Measurements from ENCODE around the gene ZBED1. TPM values are rescaled to one million over a fixed set of nuclear protein-coding genes. Genes with fewer than 3 reads are reported as not detected.
"Not testable (repeated sequence)": the region's sequence is repeated elsewhere in the genome, so short reads cannot be mapped to it uniquely, and the experiment has no call there.

ZBED1 gene
- total RNA-seq, 1 donor from 2014 or later = 45.1 TPM

DNA sequence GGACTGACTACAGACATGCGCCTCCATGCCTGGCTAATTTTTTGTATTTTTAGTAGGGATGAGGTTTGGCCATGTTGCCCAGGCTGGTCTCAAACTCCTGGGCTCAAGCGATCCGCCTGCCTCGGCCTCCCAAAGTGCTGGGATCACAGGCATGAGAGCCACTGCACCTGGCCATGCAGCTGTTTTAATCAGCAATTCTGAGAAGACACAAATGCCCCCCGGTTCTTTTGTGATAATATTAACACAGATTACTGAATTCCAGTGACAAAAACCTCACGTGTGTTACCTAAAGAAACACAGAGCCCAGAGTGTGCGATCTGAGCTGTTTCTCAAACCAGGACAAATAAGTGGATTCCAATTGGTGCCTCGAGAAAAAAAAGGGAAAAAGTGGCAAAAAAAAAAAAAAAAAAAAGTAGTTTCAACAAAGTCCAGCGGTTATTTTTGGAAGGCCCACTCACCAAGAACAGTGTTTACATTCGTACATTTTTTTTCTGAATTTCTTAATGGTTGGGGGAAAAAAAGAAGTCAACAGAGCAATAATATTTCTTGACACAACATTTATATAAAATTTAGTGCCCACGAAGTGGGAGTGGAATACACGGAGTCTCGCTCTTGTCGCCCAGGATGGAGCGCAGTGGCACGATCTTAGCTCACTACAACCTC, 17.2 kb downstream of the ZBED1 start:
- DNase-seq (ENCODE audit: low spot score) = no peak
- intact Hi-C loops (cut with DNase I) = no loop called here

DNA sequence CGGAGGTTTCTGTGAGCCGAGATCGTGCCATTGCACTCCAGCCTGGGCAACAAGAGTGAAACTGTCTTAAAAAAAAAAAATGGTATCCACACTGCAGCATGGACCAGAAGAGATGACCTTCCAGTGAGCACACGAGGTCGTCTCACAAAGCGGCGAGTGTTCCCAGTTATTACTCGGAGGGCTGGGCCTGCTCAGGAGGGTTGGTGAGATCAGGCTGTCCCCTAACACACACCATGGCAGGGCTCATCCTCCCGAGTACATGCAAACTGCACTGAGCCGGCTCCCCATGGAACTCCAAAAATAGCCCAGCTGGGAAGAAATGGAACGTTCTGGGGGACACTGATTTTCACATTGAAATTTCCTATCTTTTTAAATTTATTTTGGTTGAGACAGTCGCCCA, 19.2 kb downstream of the ZBED1 start:
- intact Hi-C loops (cut with DNase I) = not testable (repeated sequence)
- peak; percentile 39 for DNase-seq (ENCODE audit: low spot score)

DNA sequence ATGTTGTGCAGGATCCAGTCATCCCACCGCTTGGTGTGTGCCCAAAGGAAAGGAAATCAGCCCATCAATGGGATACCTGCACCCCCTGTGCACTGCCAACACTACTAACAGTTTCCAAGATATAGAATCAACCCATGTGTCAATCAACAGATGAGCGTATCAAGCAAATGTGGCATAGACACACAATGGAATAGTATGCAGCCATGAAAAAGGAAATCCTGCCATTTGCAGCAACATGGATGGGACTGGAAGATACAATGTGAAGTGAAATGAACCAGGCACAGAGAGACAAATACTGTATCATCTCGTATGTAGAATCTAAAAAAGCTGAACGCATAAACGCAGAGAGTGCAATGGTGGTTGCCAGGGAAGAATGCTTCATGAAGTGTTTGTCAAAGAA, 20.8 kb downstream of the ZBED1 start:
- intact Hi-C loops (cut with DNase I) = not testable (repeated sequence)

DNA sequence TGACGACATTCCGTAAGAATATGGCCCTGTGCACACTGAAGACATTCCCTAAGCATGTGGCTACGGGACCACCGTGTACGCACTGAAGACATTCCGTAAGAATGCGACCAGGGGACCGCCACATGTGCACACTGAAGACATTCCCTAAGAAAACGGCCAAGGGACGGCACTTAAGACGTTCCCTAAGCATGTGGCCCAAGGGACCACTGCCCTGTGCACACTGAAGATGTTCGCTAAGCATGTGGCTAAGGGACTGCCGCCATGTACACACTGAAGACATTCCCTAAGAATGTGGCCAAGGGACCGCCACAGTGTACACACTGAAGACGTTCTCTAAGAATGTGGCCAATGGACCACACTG, 21.4 kb downstream of the ZBED1 start:
- peak; percentile 49 for DNase-seq (ENCODE audit: low spot score)
- intact Hi-C loops (cut with DNase I) = no loop called here

More for the DNA sequence above, 20.8 kb downstream of the ZBED1 start:
- not testable (repeated sequence) for DNase-seq (ENCODE audit: low spot score)

DNA sequence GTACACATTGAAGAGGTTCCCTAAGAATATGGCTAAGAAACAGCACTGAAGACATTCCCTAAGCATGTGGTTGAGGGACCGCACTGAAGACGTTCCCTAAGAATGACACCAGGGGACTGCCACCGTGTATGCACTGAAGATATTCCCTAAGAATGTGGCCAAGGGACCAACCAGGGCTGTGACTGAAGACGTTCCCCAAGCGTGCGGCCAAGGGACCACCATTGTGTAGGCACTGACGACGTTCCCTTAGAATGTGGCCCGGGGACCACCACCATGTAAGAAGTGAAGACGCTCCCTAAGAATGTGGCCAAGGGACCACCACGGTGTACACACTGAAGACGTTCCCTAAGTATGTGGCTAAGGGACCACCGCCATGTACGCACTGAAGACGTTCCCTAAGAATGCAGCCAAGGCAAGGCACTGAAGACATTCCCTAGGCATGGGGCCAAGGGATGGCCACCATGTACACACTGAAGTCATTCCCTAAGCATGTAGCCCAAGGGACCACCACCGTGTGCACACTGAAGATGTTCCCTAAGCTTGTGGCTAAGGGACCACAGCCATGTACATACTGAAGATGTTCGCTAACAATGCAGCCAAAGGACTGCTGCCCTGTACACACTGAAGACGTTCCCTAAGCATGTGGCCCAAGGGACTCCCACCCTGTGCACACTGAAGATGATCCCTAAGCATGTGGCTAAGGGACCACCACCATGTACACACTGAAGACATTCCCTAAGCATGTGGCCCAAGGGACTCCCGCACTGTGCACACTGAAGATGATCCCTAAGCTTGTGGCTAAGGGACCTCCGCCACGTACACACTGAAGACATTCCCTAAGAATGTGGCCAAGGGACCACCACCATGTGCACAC, 22.0 kb downstream of the ZBED1 start:
- intact Hi-C loops (cut with DNase I) = no loop called here
- peak; percentile 65 for DNase-seq (ENCODE audit: low spot score)

GRCh38 chrX:2477313-2477712, 23.5 kb downstream of the ZBED1 start:
- intact Hi-C loops (cut with DNase I) = not testable (repeated sequence)
- peak; percentile 17 for DNase-seq (ENCODE audit: low spot score)

GRCh38 chrX:2474963-2475726, 25.6 kb downstream of the ZBED1 start:
- intact Hi-C loops (cut with DNase I) = no loop called here
- peak; percentile 31 for DNase-seq (ENCODE audit: low spot score)

- intact Hi-C loops (cut with DNase I) = no loop called here
- peak; percentile 20 for DNase-seq (ENCODE audit: low spot score)
Observed at GRCh38 chrX:2474280-2474962, 26.4 kb downstream of the ZBED1 start.

GRCh38 chrX:2473064-2473463, 27.7 kb downstream of the ZBED1 start:
- intact Hi-C loops (cut with DNase I) = not testable (repeated sequence)
- DNase-seq (ENCODE audit: low spot score) = peak; percentile 38

DNA sequence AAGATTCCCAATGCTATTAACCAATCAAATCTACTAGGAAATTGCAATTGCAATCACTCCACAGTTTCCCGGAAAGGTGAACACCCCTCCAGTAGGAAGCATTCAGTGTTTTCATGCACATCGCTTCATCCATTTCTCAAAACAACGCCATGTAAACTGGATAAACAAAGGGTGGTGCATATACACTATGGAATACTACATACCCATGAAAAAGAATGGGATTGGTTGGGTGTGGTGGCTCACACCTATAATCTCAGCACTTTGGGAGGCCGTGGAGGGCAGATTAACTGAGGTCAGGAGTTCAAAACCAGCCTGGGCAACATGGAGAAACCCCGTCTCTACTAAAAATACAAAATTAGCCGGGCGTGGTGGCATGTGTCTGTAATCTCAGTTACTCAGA, 29.1 kb downstream of the ZBED1 start:
- peak; percentile 4 for DNase-seq (ENCODE audit: low spot score)
- intact Hi-C loops (cut with DNase I) = no loop called here

- DNase-seq (ENCODE audit: low spot score) = peak; percentile 5
- intact Hi-C loops (cut with DNase I) = not testable (repeated sequence)
Observed at GRCh38 chrX:2471126-2471525, 29.6 kb downstream of the ZBED1 start.

DNA sequence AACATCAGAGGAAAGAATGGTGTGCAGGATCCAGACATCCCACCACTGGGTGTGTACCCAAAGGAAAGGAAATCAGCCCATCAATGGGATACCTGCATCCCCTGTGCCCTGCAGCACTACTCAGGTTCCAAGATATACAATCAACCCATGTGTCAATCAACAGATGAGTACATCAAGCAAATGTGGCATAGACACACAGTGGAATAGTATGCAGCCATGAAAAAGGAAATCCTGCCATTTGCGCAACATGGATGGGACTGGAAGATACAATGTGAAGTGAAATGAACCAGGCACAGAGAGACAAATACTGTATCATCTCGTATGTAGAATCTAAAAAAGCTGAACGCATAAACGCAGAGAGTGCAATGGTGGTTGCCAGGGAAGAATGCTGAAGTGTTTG, 30.9 kb downstream of the ZBED1 start:
- DNase-seq (ENCODE audit: low spot score); intact Hi-C loops (cut with DNase I): not testable (repeated sequence)

DNA sequence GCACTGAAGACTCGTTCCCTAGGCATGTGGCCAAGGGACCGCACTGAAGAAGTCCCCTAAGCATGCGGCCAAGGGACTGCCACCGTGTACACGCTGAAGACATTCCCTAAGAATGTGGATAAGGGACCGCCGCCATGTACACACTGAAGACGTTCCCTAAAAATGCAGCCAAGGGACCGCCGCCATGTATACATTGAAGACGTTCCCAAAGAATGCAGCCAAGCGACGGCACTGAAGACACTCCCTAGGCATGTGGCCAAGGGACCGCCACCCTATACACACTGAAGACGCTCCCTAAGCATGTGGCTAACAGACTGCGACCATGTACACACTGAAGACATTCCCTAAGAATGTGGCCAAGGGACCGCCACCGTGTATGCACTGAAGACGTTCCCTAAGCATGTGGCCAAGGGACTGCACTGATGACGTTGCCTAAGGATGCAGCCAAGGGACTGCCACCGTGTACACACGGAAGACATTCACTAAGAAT, 31.5 kb downstream of the ZBED1 start:
- intact Hi-C loops (cut with DNase I) = no loop called here
- no peak for DNase-seq (ENCODE audit: low spot score)

GRCh38 chrX:2468261-2469195, 32.2 kb downstream of the ZBED1 start:
- intact Hi-C loops (cut with DNase I) = no loop called here
- DNase-seq (ENCODE audit: low spot score) = no peak

DNA sequence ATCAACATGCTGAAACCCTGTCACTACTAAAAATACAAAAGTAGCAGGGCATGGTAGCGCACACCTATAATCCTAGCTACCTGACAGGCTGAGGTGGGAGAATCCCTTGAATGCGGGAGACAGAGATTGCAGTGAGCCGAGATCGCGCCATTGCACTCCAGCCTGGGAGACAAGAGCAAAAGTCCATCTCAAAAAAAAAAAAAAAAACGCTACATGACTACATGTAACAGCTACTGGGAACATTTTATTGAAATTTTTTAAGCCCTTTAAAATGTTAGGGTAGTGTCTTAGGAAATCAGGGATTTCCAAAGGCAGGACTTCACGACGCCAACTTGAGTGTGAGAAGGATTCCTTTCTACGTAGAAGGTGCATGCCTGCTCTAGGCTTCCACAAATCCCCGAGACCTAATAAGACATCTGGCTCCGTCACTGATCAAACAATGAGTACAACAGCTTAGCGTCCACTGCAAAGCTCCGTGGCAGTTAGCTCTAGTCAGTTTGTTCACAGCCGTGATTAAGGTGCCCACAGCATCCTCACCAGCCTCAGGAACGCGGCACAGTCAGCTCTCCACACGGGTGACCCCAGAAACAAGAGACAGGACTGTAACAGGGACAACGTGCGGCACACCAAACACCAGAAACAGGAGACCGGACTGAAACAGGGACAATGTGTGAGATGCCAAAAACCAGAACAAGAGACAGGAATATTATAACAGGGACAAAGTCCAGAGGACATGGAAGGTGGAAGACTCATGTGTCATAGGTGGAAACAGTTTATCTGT, 33.7 kb downstream of the ZBED1 start:
- intact Hi-C loops (cut with DNase I) = no loop called here
- DNase-seq (ENCODE audit: low spot score) = no peak

- intact Hi-C loops (cut with DNase I) = no loop called here
- DNase-seq (ENCODE audit: low spot score) = no peak
Observed at GRCh38 chrX:2464677-2465166, 36.1 kb downstream of the ZBED1 start.

- intact Hi-C loops (cut with DNase I) = no loop called here
- DNase-seq (ENCODE audit: low spot score) = no peak
Observed at GRCh38 chrX:2463973-2464676, 36.7 kb downstream of the ZBED1 start.

Data from cardiac septum (tissue), 1 donor.